Measurements from ENCODE around the gene CEBPZOS.

The CEBPZOS gene

DNA sequence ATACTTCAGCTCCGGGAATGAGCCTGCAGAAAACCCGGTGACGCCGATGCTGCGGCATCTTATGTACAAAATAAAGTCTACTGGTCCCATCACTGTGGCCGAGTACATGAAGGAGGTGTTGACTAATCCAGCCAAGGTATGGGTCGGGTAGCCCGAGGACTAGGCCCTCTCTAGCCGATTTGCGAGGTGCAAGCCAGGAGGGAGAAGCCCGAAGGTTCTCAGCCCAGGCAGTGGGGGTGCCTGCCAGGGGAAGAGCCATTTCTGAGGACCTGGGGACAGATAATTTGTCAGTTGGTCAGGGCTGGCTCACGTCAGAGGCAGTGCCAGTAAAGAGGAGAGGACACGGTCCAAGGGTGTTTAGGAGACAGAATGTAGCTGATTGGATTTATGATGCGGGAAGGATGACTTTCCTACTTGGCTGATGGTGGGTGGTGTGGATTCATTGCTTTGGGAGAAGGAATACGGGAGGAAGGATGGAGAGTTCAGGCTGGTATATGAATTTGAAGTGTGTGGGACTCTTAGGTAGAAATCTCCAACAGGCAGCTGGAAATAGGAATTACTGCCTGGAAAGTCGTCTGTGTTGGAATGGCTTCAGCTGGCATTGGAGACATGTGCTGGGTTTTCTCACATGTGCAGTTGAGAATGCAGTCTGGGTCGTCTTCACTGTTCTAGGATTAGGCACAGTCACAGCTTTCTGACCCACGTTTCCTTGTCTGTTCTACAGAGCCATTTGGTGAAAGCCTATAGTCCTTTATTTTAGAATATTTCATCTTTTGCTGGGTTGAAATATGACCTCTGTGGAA, 36.0 kb downstream of the CEBPZOS start:
- no peak for DNase-seq (ENCODE audit: low read depth in 3 of 3)

DNA sequence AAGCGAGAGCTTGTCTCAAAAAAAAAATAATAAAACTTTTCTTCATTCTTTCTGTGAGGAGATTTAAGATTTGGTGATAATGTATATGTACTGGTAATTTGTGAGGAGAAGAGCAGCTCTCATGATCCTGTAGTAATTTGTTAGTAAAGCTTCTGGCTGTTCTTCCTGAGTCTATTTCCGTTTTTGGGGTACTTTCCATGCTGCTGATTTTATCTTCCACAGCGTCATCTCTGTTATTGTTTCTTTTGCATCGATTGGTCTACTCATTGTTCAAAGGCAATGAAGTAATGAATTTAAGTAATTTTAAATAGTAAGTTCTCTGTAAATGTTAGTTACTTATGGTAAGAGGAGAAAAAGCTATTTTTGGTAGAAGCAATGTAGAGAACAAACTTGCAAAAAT, 47.1 kb downstream of the CEBPZOS start:
- DNase-seq (ENCODE audit: low read depth in 3 of 3): no peak

DNA sequence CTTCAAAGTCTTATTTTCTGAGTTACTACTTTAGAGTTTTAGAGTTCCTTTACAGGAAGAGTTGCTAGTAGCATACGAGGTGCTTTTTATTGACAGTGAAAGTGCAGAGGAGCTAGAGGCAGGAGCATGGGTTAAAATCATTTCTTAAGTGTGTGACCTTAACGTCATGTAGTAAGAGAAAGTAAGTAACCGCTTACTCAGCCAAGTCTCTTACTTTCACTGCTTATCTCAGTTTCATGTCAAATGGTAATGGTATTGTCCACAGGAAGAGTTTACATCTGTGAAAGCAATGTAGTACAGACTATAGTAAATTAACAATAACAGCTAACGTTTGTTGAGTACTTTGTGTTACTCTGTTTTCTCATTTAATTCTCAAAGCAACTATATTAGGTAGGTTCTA, 47.7 kb downstream of the CEBPZOS start:
- DNase-seq (ENCODE audit: low read depth in 3 of 3): no peak

DNA sequence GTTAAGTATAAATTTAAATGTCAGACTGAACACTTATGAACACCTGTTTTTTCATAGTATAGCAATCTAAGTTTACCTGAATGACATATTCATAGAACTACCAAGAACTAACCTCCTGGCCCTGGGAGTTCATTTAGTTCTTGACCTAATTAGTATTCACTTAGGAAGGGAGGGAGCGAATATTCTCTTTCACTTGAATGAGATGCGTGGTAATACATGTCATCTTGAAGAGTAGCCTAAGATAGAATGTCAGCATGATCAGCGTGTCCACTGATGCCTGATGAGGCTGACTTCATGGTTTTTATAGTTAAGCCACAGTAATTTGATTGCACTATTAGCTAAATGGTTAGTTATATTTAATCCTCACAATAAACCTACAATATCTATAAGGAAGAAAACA, 48.5 kb downstream of the CEBPZOS start:
- no peak for DNase-seq (ENCODE audit: low read depth in 3 of 3)

DNA sequence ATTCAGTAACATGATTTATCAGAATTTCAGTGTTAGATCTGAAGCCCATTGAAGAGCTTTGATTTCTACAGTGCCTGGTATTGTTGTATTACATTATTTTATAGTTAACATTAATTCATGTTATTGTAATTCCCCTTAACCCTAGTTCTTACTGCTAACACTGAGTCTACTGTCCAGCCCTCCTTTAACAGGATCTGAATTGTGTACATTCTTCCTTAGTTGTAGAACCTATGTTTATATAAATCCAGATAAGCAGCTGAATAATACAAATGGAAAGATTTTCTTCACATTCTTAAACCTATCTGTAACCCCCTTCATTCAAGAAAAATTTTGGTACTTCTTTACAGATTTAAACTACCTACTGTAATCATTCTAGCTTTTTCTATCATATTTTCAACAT, 49.9 kb downstream of the CEBPZOS start:
- no peak for DNase-seq (ENCODE audit: low read depth in 3 of 3)

DNA sequence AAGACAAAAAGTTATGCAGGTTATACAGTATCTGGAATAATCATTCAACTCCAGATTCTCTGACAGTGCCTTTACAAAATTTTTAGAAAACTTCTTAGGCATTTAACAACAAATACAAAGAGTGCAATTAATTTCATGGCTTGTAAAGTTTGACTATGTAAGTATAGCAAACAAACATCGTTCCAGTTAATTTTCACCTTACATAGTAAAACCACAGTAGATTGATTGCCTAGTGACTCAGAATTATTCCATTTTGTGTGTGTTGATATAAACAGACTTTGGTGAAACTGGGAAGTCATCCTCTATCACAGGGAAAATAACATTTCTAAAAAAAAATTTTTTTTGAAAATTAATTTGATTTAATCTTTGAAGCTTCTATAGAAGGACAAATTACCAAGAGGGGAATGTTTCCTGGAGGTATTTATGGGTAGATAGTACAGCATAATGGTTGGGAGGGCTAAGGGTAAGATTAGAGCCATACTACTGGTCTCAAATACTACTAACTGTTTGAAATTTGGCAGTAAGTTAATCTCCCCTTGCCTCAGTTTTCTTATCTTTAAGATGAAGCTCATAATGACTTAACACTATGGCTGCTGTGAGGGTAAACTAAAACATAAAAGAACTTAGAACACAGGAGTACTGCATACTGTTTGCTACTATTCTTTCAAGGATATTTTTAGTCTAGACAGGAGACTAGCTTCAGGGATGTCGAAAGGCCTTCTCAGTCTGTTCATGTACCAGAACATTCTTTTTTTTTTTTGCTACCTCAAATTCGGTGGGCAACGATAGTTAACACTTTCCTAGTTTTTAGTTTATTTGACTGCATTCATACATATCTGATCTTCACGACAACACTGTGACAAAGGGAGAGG, 54.8 kb downstream of the CEBPZOS start:
- no peak for DNase-seq (ENCODE audit: low read depth in 3 of 3)

Data from stimulated activated CD4-positive, alpha-beta T cell treated with anti-CD3 and anti-CD28 coated beads, TNF-alpha, amount 100 ng/mL, for 24 hours (primary cell).